COR-L47 (cell line): ENCODE measurements around the gene CCR2.
"Not testable (repeated sequence)": the region's sequence is repeated elsewhere in the genome, so short reads cannot be mapped to it uniquely, and the experiment has no call there.

Experiments used
- DNase-seq: peaks from one replicate; lab custom pipeline; 2025; lab: John Stamatoyannopoulos, UW

The CCR2 gene

GRCh38 chr3:46380471-46381221 is 26.7 kb downstream of the CCR2 start:
- no peak for DNase-seq

- no peak for DNase-seq
Measured at GRCh38 chr3:46381625-46382024, 27.7 kb downstream of the CCR2 start.

- DNase-seq: no peak
Measured at GRCh38 chr3:46383211-46383950, 29.5 kb downstream of the CCR2 start.

- DNase-seq: no peak
Measured at GRCh38 chr3:46383951-46384330, 30.0 kb downstream of the CCR2 start.

GRCh38 chr3:46386205-46386604 is 32.3 kb downstream of the CCR2 start:
- DNase-seq: no peak

- DNase-seq: not testable (repeated sequence)
Measured at GRCh38 chr3:46388847-46389246, 34.9 kb downstream of the CCR2 start.

- no peak for DNase-seq
Measured at GRCh38 chr3:46389306-46389705, 35.4 kb downstream of the CCR2 start.

- DNase-seq: not testable (repeated sequence)
Measured at GRCh38 chr3:46391526-46391925, 37.6 kb downstream of the CCR2 start.

- no peak for DNase-seq
Measured at GRCh38 chr3:46393011-46393410, 39.1 kb downstream of the CCR2 start.

GRCh38 chr3:46393554-46394434 is 39.9 kb downstream of the CCR2 start:
- no peak for DNase-seq

- DNase-seq: no peak
Measured at GRCh38 chr3:46395210-46395661, 41.3 kb downstream of the CCR2 start.

GRCh38 chr3:46395766-46396530 is 42.0 kb downstream of the CCR2 start:
- no peak for DNase-seq

- no peak for DNase-seq
Measured at GRCh38 chr3:46397111-46397510, 43.2 kb downstream of the CCR2 start.

- no peak for DNase-seq
Measured at GRCh38 chr3:46398186-46398955, 44.5 kb downstream of the CCR2 start.

- DNase-seq: no peak
Measured at GRCh38 chr3:46399098-46399497, 45.2 kb downstream of the CCR2 start.

- no peak for DNase-seq
Measured at GRCh38 chr3:46399557-46399956, 45.6 kb downstream of the CCR2 start.

- DNase-seq: no peak
Measured at GRCh38 chr3:46400000-46400734, 46.3 kb downstream of the CCR2 start.

- no peak for DNase-seq
Measured at GRCh38 chr3:46400846-46401245, 46.9 kb downstream of the CCR2 start.

- DNase-seq: no peak
Measured at GRCh38 chr3:46401579-46401978, 47.7 kb downstream of the CCR2 start.

GRCh38 chr3:46402902-46403301 is 49.0 kb downstream of the CCR2 start:
- DNase-seq: not testable (repeated sequence)
